ENCODE results near the gene PNPLA3.

The PNPLA3 gene

GRCh38 chr22:43988960-43989359 is 65.4 kb downstream of the PNPLA3 start:
- TF ChIP-seq, protein P1, sequence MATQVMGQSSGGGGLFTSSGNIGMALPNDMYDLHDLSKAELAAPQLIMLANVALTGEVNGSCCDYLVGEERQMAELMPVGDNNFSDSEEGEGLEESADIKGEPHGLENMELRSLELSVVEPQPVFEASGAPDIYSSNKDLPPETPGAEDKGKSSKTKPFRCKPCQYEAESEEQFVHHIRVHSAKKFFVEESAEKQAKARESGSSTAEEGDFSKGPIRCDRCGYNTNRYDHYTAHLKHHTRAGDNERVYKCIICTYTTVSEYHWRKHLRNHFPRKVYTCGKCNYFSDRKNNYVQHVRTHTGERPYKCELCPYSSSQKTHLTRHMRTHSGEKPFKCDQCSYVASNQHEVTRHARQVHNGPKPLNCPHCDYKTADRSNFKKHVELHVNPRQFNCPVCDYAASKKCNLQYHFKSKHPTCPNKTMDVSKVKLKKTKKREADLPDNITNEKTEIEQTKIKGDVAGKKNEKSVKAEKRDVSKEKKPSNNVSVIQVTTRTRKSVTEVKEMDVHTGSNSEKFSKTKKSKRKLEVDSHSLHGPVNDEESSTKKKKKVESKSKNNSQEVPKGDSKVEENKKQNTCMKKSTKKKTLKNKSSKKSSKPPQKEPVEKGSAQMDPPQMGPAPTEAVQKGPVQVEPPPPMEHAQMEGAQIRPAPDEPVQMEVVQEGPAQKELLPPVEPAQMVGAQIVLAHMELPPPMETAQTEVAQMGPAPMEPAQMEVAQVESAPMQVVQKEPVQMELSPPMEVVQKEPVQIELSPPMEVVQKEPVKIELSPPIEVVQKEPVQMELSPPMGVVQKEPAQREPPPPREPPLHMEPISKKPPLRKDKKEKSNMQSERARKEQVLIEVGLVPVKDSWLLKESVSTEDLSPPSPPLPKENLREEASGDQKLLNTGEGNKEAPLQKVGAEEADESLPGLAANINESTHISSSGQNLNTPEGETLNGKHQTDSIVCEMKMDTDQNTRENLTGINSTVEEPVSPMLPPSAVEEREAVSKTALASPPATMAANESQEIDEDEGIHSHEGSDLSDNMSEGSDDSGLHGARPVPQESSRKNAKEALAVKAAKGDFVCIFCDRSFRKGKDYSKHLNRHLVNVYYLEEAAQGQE (IDR thresholded peaks at IDR 0.05; ENCODE audit: insufficient read depth in 1 of 2, low read depth in 2 of 2, low read length in 2 of 2), result no peak

GRCh38 chr22:43990044-43990443 is 66.4 kb downstream of the PNPLA3 start:
- no peak for TF ChIP-seq TAF1 (IDR thresholded peaks at IDR 0.05; ENCODE audit: borderline replicate concordance, insufficient read depth, low read length)
- TF ChIP-seq, protein P1 (IDR thresholded peaks at IDR 0.05; ENCODE audit: insufficient read depth in 1 of 2, low read depth in 2 of 2, low read length in 2 of 2), result no peak
- no peak for TF ChIP-seq SIN3A (IDR thresholded peaks at IDR 0.05; ENCODE audit: borderline replicate concordance, insufficient read depth, low read length)
- TF ChIP-seq FOXP2 (optimal IDR thresholded peaks at IDR 0.05; ENCODE audit: borderline replicate concordance, extremely low read depth, extremely low read length, insufficient read depth), result no peak
- no peak for TF ChIP-seq POLR2AphosphoS5 (IDR thresholded peaks at IDR 0.05; ENCODE audit: low read depth, low read length)

GRCh38 chr22:43991316-43992020 is 67.9 kb downstream of the PNPLA3 start:
- TF ChIP-seq TAF1 (IDR thresholded peaks at IDR 0.05; ENCODE audit: borderline replicate concordance, insufficient read depth, low read length) (no peak), POLR2AphosphoS5 (IDR thresholded peaks at IDR 0.05; ENCODE audit: low read depth, low read length) (no peak), FOXP2 (optimal IDR thresholded peaks at IDR 0.05; ENCODE audit: borderline replicate concordance, extremely low read depth, extremely low read length, insufficient read depth) (no peak), SIN3A (IDR thresholded peaks at IDR 0.05; ENCODE audit: borderline replicate concordance, insufficient read depth, low read length) (no peak)
- TF ChIP-seq, protein P1 (IDR thresholded peaks at IDR 0.05; ENCODE audit: insufficient read depth in 1 of 2, low read depth in 2 of 2, low read length in 2 of 2), result no peak

DNA sequence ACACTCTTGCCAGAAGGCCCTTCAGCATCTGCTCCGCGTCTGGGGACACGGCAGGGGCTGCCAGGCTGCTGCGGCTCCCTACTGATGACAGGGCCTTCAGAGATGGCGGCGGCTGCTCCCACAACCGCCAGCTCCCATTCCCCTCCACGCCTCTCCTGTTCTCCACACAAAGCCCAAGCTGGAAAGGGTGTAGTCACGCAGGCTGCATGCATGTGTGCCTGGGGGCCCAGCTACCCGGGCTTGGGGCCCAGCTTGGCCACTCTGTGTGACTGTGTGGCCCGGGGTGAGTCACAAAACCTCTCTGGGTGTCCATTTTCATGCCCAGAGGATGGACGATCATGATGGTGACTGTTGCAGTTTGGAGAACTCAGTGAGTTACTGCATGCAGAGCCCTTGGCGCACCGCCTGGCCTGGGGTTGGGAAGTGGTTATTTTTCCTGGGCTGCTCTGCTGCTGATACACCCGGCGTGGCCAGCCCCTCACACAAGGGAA is 68.8 kb downstream of the PNPLA3 start:
- TF ChIP-seq FOXP2 (optimal IDR thresholded peaks at IDR 0.05; ENCODE audit: borderline replicate concordance, extremely low read depth, extremely low read length, insufficient read depth) (no peak), SIN3A (IDR thresholded peaks at IDR 0.05; ENCODE audit: borderline replicate concordance, insufficient read depth, low read length) (no peak), POLR2AphosphoS5 (IDR thresholded peaks at IDR 0.05; ENCODE audit: low read depth, low read length) (no peak), TAF1 (IDR thresholded peaks at IDR 0.05; ENCODE audit: borderline replicate concordance, insufficient read depth, low read length) (no peak)
- TF ChIP-seq, protein P1 (IDR thresholded peaks at IDR 0.05; ENCODE audit: insufficient read depth in 1 of 2, low read depth in 2 of 2, low read length in 2 of 2), result no peak

Measured in PFSK-1 (cell line).